GM12878 (cell line): ENCODE results near the gene ANKRD60.

ENCODE experiments used
- HDAC6 ChIP-seq: fragments of 200-600 bp; sonication (generic); IDR thresholded peaks from one replicate; pipeline ENCODE4 v1.8.0; 2017; ENCODE audit warnings: antibody characterized with exemption; ENCODE audit not compliant: unreplicated experiment
- POLR2AphosphoS5 ChIP-seq: IDR thresholded peaks from 2 replicates; pipeline ENCODE4 v1.6.1; 2011; ENCODE audit warnings: mild to moderate bottlenecking, low read length, inconsistent platforms
- RB1 ChIP-seq: fragments of 450-650 bp; formaldehyde crosslinking; IDR thresholded peaks from 2 replicates; pipeline ENCODE4 v1.6.1; 2017; ENCODE audit warnings: mild to moderate bottlenecking, borderline replicate concordance
- ZNF274 ChIP-seq: IDR thresholded peaks from one replicate; pipeline ENCODE4 v1.8.0; 2011; ENCODE audit not compliant: insufficient read length, insufficient read depth
- TF ChIP-seq, protein P1 (sequence below), 3 experiments: IDR thresholded peaks in 2 of 3; conservative IDR thresholded peaks in 1 of 3; 2 replicates each; pipeline ENCODE4 v1.5.1; 2011; ENCODE audit warnings: low read depth in 3 of 3, low read length in 3 of 3, mild to moderate bottlenecking in 3 of 3, control low read depth in 2 of 3, moderate library complexity in 2 of 3, inconsistent platforms in 1 of 3, mixed read lengths in 1 of 3; ENCODE audit not compliant: control insufficient read depth in 2 of 3, insufficient read depth in 1 of 3; ENCODE audit errors: extremely low read depth in 1 of 3
- TF ChIP-seq, protein P2 (sequence below): IDR thresholded peaks from 2 replicates; pipeline ENCODE4 v1.6.1; 2012; ENCODE audit warnings: low read depth, low read length, improper control_type of control experiment
- TF ChIP-seq, protein P3 (sequence below): fragments of 450-650 bp; IDR thresholded peaks from 2 replicates; pipeline ENCODE4 v1.6.1; 2018; ENCODE audit warnings: mild to moderate bottlenecking, low read depth, moderate library complexity; ENCODE audit not compliant: partially characterized antibody

DNA sequence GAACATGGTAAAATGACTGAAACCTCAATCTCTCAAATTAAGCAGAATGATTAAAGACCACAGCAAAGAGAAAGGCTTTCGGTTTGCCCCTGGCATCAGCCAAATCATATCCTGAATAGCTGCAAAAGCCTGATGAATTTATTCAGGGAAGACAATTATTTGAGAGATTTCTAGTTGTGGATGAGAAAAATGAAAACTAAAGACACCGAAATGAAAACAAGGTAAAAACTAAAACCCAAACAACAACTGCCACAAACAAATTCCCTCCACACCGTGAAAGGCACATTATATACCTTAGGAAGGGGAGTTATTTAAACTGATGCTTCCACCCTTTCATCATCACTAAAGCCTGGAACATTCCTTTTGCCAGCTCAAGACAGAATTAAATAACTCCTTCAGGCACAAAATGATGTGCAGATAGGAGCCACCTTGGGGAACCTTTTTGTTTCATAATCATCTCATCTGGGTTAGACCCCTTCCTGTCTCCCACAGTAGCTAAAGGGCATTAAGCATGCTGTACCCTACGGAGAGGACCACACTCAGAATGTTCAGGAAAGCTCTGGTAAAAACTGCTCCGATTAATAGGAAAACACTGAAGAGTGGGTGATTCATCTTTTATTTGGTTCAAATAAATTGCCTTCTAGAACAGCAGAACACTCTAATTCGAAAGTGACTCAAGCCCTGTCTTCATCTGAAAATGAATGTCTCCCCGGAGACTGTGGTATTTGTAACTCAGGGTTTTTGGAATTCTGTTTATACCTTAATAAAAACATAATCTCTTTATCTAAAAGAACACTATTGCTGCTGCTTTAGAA, 9.1 kb upstream of the ANKRD60 start:
- TF ChIP-seq, protein P1, sequence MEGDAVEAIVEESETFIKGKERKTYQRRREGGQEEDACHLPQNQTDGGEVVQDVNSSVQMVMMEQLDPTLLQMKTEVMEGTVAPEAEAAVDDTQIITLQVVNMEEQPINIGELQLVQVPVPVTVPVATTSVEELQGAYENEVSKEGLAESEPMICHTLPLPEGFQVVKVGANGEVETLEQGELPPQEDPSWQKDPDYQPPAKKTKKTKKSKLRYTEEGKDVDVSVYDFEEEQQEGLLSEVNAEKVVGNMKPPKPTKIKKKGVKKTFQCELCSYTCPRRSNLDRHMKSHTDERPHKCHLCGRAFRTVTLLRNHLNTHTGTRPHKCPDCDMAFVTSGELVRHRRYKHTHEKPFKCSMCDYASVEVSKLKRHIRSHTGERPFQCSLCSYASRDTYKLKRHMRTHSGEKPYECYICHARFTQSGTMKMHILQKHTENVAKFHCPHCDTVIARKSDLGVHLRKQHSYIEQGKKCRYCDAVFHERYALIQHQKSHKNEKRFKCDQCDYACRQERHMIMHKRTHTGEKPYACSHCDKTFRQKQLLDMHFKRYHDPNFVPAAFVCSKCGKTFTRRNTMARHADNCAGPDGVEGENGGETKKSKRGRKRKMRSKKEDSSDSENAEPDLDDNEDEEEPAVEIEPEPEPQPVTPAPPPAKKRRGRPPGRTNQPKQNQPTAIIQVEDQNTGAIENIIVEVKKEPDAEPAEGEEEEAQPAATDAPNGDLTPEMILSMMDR (IDR thresholded peaks at IDR 0.05 in 2 of 3, conservative IDR thresholded peaks at IDR 0.05 in 1 of 3; ENCODE audit: control insufficient read depth in 2 of 3, extremely low read depth in 1 of 3, insufficient read depth in 1 of 3, low read depth in 3 of 3, low read length in 3 of 3), result no peak
- TF ChIP-seq, protein P2, sequence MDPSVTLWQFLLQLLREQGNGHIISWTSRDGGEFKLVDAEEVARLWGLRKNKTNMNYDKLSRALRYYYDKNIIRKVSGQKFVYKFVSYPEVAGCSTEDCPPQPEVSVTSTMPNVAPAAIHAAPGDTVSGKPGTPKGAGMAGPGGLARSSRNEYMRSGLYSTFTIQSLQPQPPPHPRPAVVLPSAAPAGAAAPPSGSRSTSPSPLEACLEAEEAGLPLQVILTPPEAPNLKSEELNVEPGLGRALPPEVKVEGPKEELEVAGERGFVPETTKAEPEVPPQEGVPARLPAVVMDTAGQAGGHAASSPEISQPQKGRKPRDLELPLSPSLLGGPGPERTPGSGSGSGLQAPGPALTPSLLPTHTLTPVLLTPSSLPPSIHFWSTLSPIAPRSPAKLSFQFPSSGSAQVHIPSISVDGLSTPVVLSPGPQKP, result no peak
- TF ChIP-seq ZNF274 (no peak), HDAC6 (no peak), RB1 (no peak), POLR2AphosphoS5 (no peak)
- TF ChIP-seq, protein P3, sequence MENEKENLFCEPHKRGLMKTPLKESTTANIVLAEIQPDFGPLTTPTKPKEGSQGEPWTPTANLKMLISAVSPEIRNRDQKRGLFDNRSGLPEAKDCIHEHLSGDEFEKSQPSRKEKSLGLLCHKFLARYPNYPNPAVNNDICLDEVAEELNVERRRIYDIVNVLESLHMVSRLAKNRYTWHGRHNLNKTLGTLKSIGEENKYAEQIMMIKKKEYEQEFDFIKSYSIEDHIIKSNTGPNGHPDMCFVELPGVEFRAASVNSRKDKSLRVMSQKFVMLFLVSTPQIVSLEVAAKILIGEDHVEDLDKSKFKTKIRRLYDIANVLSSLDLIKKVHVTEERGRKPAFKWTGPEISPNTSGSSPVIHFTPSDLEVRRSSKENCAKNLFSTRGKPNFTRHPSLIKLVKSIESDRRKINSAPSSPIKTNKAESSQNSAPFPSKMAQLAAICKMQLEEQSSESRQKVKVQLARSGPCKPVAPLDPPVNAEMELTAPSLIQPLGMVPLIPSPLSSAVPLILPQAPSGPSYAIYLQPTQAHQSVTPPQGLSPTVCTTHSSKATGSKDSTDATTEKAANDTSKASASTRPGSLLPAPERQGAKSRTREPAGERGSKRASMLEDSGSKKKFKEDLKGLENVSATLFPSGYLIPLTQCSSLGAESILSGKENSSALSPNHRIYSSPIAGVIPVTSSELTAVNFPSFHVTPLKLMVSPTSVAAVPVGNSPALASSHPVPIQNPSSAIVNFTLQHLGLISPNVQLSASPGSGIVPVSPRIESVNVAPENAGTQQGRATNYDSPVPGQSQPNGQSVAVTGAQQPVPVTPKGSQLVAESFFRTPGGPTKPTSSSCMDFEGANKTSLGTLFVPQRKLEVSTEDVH, result no peak
